NK-92 treated with Interleukin-12 subunit alpha and Interleukin-12 subunit beta, amount 100 ng/mL, for 24 hours (cell line): ENCODE results near the gene CEP97.
"Not testable (repeated sequence)": the region's sequence is repeated elsewhere in the genome, so short reads cannot be mapped to it uniquely, and the experiment has no call there.

Experiments used
- DNase-seq: peaks from one replicate; lab custom pipeline; 2025; lab: John Stamatoyannopoulos, UW

CEP97 gene

GRCh38 chr3:101724329-101725193 lies at the start of gene CEP97:
Gene CEP97, plus strand, starts transcription at chr3:101724614. Its CDS starts 63 bp downstream, at chr3:101724677.
- peak; percentile 90 for DNase-seq

GRCh38 chr3:101675709-101676215 lies 48.7 kb upstream of the CEP97 start:
- no peak for DNase-seq

- no peak for DNase-seq
Observed at GRCh38 chr3:101676216-101676764, 48.1 kb upstream of the CEP97 start.

- DNase-seq: no peak
Observed at GRCh38 chr3:101676765-101677435, 47.5 kb upstream of the CEP97 start, which contains the start of gene ZBTB11. Gene ZBTB11, minus strand, starts transcription at chr3:101677132. Its CDS starts 218 bp downstream, at chr3:101676914.

- no peak for DNase-seq
Observed at GRCh38 chr3:101677436-101678286, 46.8 kb upstream of the CEP97 start.

- not testable (repeated sequence) for DNase-seq
Observed at GRCh38 chr3:101678837-101679236, 45.6 kb upstream of the CEP97 start.

GRCh38 chr3:101680466-101680865 lies 43.9 kb upstream of the CEP97 start:
- no peak for DNase-seq

GRCh38 chr3:101685050-101685400 lies 39.4 kb upstream of the CEP97 start:
- no peak for DNase-seq

GRCh38 chr3:101685870-101686307 lies 38.5 kb upstream of the CEP97 start:
- DNase-seq: no peak

- DNase-seq: no peak
Observed at GRCh38 chr3:101687142-101687931, 37.1 kb upstream of the CEP97 start.

- DNase-seq: no peak
Observed at GRCh38 chr3:101689286-101689685, 35.1 kb upstream of the CEP97 start.

GRCh38 chr3:101690972-101691371 lies 33.4 kb upstream of the CEP97 start:
- no peak for DNase-seq

GRCh38 chr3:101691685-101692671 lies 32.4 kb upstream of the CEP97 start:
- DNase-seq: not testable (repeated sequence)

- not testable (repeated sequence) for DNase-seq
Observed at GRCh38 chr3:101693540-101693939, 30.9 kb upstream of the CEP97 start.

- DNase-seq: not testable (repeated sequence)
Observed at GRCh38 chr3:101694836-101695235, 29.6 kb upstream of the CEP97 start.

GRCh38 chr3:101695779-101696372 lies 28.5 kb upstream of the CEP97 start:
- no peak for DNase-seq

GRCh38 chr3:101701696-101702634 lies 22.4 kb upstream of the CEP97 start:
- no peak for DNase-seq

GRCh38 chr3:101702726-101703125 lies 21.7 kb upstream of the CEP97 start:
- no peak for DNase-seq
